NB4 (cell line): ENCODE measurements around the gene SPATA3.

Experiments used
- DNase-seq: peaks from one replicate; pipeline ENCODE4 v3.0.0; 2010; ENCODE audit warnings: low read depth
- H3K4me3 ChIP-seq: one replicate; pipeline ENCODE4 v1.5.1; 2011; ENCODE audit warnings: mild to moderate bottlenecking, low read depth, low read length, moderate library complexity
- MYC ChIP-seq: IDR thresholded peaks from 2 replicates; pipeline ENCODE4 v1.6.1; 2011; ENCODE audit warnings: low read depth, low read length
- POLR2A ChIP-seq: IDR thresholded peaks from 2 replicates; pipeline ENCODE4 v1.6.1; 2011; ENCODE audit warnings: mild to moderate bottlenecking; ENCODE audit not compliant: insufficient read length; ENCODE audit errors: extremely low read depth
- TF ChIP-seq, protein P1 (sequence below): IDR thresholded peaks from 2 replicates; pipeline ENCODE4 v1.6.1; 2011; ENCODE audit warnings: low read depth, low read length
- TF ChIP-seq, protein P2 (sequence below): IDR thresholded peaks from one replicate; pipeline ENCODE4 v1.5.1; 2012; ENCODE audit warnings: low read depth, low read length

The SPATA3 gene

DNA sequence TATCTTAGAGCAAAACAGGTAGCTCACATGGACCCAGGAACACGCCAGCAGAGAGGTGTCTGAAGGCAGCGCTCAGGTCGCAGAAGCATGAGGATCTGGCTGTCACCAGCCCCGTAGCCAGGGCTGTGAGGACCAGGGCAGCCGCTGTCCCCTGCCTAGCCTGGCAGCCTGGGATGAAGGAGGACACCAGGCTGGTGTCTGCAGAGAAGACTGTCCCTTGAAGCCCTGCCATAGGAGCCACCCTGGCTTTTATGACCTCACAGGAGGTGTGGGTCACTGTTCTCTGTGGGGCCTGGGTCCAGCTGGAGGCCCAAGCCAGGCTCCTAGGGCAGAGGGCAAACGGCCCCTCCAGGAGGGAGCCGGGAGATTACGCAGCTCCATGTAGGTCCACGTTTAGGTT is at the start of gene SPATA3:
Gene SPATA3 (plus strand): TSS at position 301 of the 400 bp plus-strand sequence. CDS start 113 bp downstream, outside the sequence.
- no peak for TF ChIP-seq MYC
- TF ChIP-seq, protein P1, sequence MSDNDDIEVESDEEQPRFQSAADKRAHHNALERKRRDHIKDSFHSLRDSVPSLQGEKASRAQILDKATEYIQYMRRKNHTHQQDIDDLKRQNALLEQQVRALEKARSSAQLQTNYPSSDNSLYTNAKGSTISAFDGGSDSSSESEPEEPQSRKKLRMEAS, result no peak
- TF ChIP-seq POLR2A, result no peak
- TF ChIP-seq, protein P2, sequence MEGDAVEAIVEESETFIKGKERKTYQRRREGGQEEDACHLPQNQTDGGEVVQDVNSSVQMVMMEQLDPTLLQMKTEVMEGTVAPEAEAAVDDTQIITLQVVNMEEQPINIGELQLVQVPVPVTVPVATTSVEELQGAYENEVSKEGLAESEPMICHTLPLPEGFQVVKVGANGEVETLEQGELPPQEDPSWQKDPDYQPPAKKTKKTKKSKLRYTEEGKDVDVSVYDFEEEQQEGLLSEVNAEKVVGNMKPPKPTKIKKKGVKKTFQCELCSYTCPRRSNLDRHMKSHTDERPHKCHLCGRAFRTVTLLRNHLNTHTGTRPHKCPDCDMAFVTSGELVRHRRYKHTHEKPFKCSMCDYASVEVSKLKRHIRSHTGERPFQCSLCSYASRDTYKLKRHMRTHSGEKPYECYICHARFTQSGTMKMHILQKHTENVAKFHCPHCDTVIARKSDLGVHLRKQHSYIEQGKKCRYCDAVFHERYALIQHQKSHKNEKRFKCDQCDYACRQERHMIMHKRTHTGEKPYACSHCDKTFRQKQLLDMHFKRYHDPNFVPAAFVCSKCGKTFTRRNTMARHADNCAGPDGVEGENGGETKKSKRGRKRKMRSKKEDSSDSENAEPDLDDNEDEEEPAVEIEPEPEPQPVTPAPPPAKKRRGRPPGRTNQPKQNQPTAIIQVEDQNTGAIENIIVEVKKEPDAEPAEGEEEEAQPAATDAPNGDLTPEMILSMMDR, result no peak
- no peak within 1 kb of the TSS for H3K4me3 ChIP-seq
- no peak for DNase-seq

DNA sequence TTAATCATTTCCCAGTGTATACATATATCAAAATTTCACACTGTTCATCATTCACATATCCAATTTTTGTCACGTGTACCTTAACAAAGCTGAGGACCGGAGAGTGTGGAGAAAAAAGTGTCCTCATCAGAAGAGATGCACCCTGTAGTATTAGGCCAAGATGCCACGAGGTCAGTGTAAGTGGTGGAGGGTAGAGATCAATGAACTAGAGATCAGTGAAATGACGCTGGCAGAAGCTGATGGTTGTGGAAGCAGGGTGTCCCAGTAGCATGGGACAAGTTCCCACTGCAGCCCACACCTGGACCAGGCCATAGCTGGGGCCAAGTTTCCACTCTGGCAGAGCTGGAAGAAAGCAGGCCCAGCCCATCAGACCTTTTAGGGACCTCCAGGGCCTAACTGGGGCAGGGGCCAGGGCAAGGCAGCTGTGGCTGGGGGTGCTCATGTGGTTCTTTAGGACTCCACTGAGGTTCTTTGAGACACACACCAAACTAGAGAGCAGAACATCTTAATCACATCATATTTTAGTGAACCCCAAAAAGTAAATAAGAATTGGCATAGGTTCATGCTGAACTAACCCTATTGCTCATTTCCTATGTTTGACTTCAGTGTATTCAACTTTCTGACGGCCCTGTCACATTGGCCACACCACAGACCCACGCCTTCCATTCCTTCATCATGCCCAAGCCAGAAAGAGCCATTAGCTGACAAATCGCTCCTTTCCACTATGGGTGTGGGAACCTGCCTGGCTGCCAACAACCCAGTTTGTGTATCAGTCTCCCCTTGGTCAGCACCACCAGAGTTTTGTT is 49.3 kb upstream of the SPATA3 start:
- no peak for DNase-seq
- TF ChIP-seq, protein P2, result no peak
- TF ChIP-seq, protein P1, result no peak
- no peak for TF ChIP-seq POLR2A
- TF ChIP-seq MYC, result no peak
- H3K4me3 ChIP-seq, result no peak overlapping the region

DNA sequence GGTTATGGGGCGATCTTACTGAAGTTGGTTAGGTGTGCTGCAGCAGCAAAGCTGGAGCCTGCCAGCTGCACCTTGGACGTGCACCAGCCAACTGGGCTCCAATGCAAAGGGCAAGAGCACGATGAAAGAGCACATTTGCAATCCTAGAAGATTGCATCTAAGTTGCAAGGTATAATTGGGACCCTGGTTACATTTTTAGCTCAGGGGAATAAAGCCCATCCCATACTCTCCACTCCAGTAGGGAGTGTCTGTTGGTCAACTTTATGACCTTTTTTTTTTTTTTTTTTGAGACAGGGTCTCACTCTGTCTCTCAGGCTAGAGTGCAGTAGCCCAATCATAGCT is 48.7 kb upstream of the SPATA3 start:
- no peak for DNase-seq
- H3K4me3 ChIP-seq, result no peak overlapping the region
- TF ChIP-seq, protein P1, result no peak
- TF ChIP-seq, protein P2, result no peak
- TF ChIP-seq MYC, result no peak
- TF ChIP-seq POLR2A, result no peak

DNA sequence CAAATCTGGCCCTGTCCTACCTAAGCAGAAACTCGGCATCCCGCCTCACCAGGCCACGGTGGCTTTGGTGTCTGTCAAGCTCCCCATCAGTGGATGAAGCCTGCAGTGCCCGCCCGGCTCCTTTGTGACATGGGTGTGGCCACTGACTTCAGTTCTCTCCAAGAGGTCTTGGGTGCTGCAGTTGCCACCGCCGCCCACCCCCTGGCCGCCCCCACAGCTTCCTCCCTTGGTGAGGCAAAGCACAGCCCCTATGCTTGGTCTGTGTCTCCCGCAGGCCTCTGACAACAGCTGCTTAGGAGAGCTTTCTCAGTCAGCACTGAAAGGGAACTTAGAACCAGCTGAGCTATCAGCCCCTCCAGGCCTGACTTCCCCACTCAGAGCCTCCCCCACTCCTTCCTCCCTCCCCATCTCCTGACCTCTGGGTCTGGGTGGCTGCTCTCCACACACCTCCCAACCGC is 48.0 kb upstream of the SPATA3 start:
- DNase-seq, result peak; percentile 78
- TF ChIP-seq, protein P1, result no peak
- TF ChIP-seq MYC, result no peak
- TF ChIP-seq, protein P2, result no peak
- TF ChIP-seq POLR2A, result no peak
- no peak overlapping the region for H3K4me3 ChIP-seq

DNA sequence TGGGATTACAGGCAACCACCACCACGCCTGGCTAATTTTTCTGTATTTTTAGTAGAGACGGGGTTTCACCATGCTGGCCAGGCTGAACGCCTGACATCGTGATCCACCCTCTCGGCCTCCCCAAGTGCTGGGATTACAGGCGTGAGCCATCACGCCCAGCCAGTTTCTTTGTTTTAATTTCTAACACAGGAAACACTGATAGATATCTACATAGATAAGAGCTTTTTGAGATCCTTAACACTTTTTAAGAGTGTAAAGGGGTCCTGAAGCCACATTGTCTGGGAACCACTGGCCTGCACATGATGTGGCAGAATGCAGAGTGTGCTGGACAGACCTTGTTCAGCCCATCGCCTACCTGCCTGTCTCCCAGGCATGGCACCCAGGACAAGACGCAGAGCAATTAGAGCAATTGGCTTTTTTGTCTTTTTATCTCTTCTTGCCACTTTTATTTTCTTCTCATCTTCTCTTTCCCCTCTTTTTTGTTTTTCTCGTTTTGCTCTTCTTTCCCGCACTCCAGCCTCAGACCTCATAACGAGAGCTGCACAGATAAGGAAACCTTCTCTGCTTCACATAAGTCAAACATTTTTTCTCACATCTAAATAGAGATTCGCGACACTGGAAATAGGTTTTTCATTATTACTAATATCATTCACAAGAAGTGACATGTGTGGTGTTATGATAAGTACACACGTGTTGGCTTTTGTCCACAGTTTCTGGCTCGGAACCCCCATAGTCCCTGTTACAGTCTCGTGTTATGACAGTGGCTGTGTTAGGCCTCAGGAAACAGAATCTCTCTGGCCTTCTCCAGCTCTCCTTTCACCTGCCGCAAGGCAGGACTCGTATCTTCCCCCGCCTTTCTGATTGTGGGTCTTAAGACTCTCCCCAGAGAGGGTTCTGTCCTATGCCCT is 45.7 kb upstream of the SPATA3 start:
- H3K4me3 ChIP-seq, result no peak overlapping the region

More for the DNA sequence above, 45.7 kb upstream of the SPATA3 start:
- TF ChIP-seq, protein P1, result no peak
- TF ChIP-seq, protein P2, result no peak
- TF ChIP-seq MYC, result no peak
- no peak for TF ChIP-seq POLR2A
- DNase-seq, result no peak
